ENCODE results near the gene CREB3L1. TPM values are rescaled to one million over a fixed set of nuclear protein-coding genes. Genes with fewer than 3 reads are reported as not detected.

CREB3L1 gene
- total and polyA plus RNA-seq, 8 donors: 26.3 to 129 (median 49.0) TPM

GRCh38 chr11:46304605-46305179 lies 27.2 kb downstream of the CREB3L1 start:
- WGBS, 2 donors: 89 to 91% methylated on average over 10 of the region's 10 CpGs
- intact Hi-C loops (cut with DNase I): loop anchor here in 2 of 3 donors (5.0 kb wide), 1 partner anchor 57 kb away; no protein-coding TSS in a partner anchor
- Histone ChIP-seq H3K27me3 (no peaks in the 10 kb centered on the region), H3K27ac (no peak overlapping the region), H3K9me3 (no peaks in the 10 kb centered on the region), H3K4me1 (no peaks in the 10 kb centered on the region), H3K4me3 (no peak overlapping the region), H3K36me3 (peaks cover 0 to 53% (median 20%) of the 10 kb centered on the region in 3 donors)
- FAIRE-seq (no peak), DNase-seq (no peak), ATAC-seq (no peak)
- TF ChIP-seq CTCF (IDR thresholded peaks at IDR 0.05): no peak

GRCh38 chr11:46305295-46305694 lies 27.8 kb downstream of the CREB3L1 start:
- TF ChIP-seq CTCF (IDR thresholded peaks at IDR 0.05): no peak
- intact Hi-C loops (cut with DNase I): loop anchor here in 2 of 3 donors (5.0 kb wide), 1 partner anchor 58 kb away; no protein-coding TSS in a partner anchor
- ATAC-seq: no peak
- WGBS, 2 donors: 75 to 82% methylated on average over 6 of the region's 6 CpGs
- no peak for DNase-seq
- Histone ChIP-seq H3K27ac (no peak overlapping the region), H3K27me3 (no peaks in the 10 kb centered on the region), H3K36me3 (peaks cover 0 to 53% (median 21%) of the 10 kb centered on the region in 3 donors), H3K9me3 (no peaks in the 10 kb centered on the region), H3K4me1 (no peaks in the 10 kb centered on the region), H3K4me3 (no peak overlapping the region)
- no peak for FAIRE-seq

DNA sequence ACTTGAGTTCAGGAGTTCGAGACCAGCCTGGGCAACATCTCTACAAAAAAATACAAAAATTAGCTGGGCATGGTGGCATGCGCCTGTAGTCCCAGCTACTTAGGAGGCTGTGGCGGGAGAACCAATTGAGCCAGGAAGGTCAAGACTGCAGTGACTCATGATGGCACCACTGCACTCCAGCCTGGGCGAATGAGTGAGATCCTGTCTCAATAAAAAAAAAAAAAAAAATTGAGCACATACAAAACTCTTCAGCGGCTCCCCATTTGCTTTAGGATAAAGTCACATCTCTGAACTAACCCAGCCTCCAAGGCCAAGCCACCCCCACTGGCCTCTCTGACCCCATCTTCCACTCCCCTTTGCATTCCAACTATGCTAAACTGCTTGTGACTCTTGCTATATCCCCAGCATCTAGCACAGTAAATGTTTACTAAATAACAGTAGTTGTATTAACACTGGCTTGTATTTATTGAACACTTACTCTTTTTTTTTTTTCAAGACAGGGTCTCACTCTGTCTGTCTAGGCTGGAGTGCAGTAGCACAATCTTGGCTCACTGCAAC lies 28.9 kb downstream of the CREB3L1 start:
- intact Hi-C loops (cut with DNase I): loop anchor here in 2 of 3 donors (5.0 kb wide), 1 partner anchor 59 kb away; no protein-coding TSS in a partner anchor
- ATAC-seq: no peak
- Histone ChIP-seq H3K36me3 (peaks cover 0 to 58% (median 27%) of the 10 kb centered on the region in 3 donors), H3K27me3 (no peaks in the 10 kb centered on the region), H3K9me3 (no peaks in the 10 kb centered on the region), H3K4me3 (no peak overlapping the region), H3K27ac (no peak overlapping the region), H3K4me1 (no peaks in the 10 kb centered on the region)
- DNase-seq: no peak
- 85 to 89% methylated on average over 5 of the region's 5 CpGs for WGBS, 2 donors
- FAIRE-seq: no peak
- TF ChIP-seq CTCF (IDR thresholded peaks at IDR 0.05): no peak

DNA sequence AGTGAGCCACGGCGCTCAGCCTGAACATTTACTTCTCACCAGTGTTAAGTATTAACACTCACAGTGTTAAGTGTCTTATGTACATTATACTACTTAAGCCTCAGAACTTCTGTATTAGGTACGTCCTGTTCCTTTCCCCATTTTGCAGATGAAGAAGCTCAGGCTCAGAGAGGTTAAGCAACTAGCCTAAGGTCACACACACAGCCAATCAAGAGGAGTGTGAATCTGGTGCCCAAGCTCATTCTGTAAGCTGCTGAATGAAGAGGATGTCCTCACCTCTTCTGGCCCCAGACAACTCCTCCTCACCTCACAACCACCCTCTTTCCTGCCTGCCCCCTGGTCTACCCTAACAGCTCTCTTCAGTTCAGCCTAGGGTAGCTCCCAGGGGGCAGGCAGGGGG lies 29.9 kb downstream of the CREB3L1 start:
- TF ChIP-seq CTCF (IDR thresholded peaks at IDR 0.05): no peak
- peaks cover 0 to 60% (median 24%) of the 10 kb centered on the region in 3 donors for H3K36me3 ChIP-seq
- no peaks in the 10 kb centered on the region for H3K9me3 ChIP-seq
- no peak for DNase-seq
- no peak for FAIRE-seq
- no peak overlapping the region for H3K4me3 ChIP-seq
- no peak for ATAC-seq
- no peaks in the 10 kb centered on the region for H3K4me1 ChIP-seq
- no peaks in the 10 kb centered on the region for H3K27me3 ChIP-seq
- intact Hi-C loops (cut with DNase I): loop anchor here in 2 of 3 donors (5.0 kb wide), 1 partner anchor 60 kb away; no protein-coding TSS in a partner anchor
- 85 to 98% methylated on average over 3 of the region's 3 CpGs for WGBS, 2 donors
- no peak overlapping the region for H3K27ac ChIP-seq
